Measurements from ENCODE around the gene MAP1LC3B2.

MAP1LC3B2 gene

GRCh38 chr12:116604178-116604895, 45.2 kb downstream of the MAP1LC3B2 start:
- Histone ChIP-seq H3K79me2 (ENCODE audit: insufficient read depth, low read length) (no peaks in the 10 kb centered on the region), H3K4me1 (ENCODE audit: insufficient read depth, low read length, poor library complexity, severe bottlenecking) (peaks cover 19% of the 10 kb centered on the region), H3K9me2 (replicated peaks; ENCODE audit: low read depth, low read length) (no peaks in the 10 kb centered on the region), H3K27me3 (ENCODE audit: insufficient read depth, low read length, poor library complexity, severe bottlenecking) (no peaks in the 10 kb centered on the region), H3K9ac (ENCODE audit: low read depth, low read length, poor library complexity, severe bottlenecking) (no peak overlapping the region), H3K9me3 (ENCODE audit: insufficient read depth, low read depth, low read length) (no peaks in the 10 kb centered on the region), H3F3A (ENCODE audit: low read depth) (no peaks in the 10 kb centered on the region), H3K4me3 (ENCODE audit: low read length, poor library complexity, severe bottlenecking) (no peak overlapping the region), H2AFZ (ENCODE audit: low read length) (no peak overlapping the region), H4K20me1 (ENCODE audit: insufficient read depth, low read length, poor library complexity, severe bottlenecking) (no peaks in the 10 kb centered on the region), H3K4me2 (ENCODE audit: low read depth, low read length, poor library complexity, severe bottlenecking) (no peak overlapping the region), H3K36me3 (ENCODE audit: insufficient read depth, low read length) (no peaks in the 10 kb centered on the region)
- no peak for TF ChIP-seq CTCF (conservative IDR thresholded peaks at IDR 0.05; ENCODE audit: low read length)
- no peak for TF ChIP-seq EZH2phosphoT487 (IDR thresholded peaks at IDR 0.05; ENCODE audit: borderline replicate concordance)

- no peaks in the 10 kb centered on the region for H3K79me2 ChIP-seq (ENCODE audit: insufficient read depth, low read length)
- no peaks in the 10 kb centered on the region for H3K27me3 ChIP-seq (ENCODE audit: insufficient read depth, low read length, poor library complexity, severe bottlenecking)
- no peak overlapping the region for H3K4me3 ChIP-seq (ENCODE audit: low read length, poor library complexity, severe bottlenecking)
- H3K9ac ChIP-seq (ENCODE audit: low read depth, low read length, poor library complexity, severe bottlenecking), result no peak overlapping the region
- H4K20me1 ChIP-seq (ENCODE audit: insufficient read depth, low read length, poor library complexity, severe bottlenecking), result no peaks in the 10 kb centered on the region
- no peaks in the 10 kb centered on the region for H3F3A ChIP-seq (ENCODE audit: low read depth)
- peaks cover 22% of the 10 kb centered on the region for H3K4me1 ChIP-seq (ENCODE audit: insufficient read depth, low read length, poor library complexity, severe bottlenecking)
- 0 out of 2 replicates have a peak overlapping the region, but pooled peaks have one; percentile 13 for H2AFZ ChIP-seq (ENCODE audit: low read length)
- H3K4me2 ChIP-seq (ENCODE audit: low read depth, low read length, poor library complexity, severe bottlenecking), result no peak overlapping the region
- no peaks in the 10 kb centered on the region for H3K9me3 ChIP-seq (ENCODE audit: insufficient read depth, low read depth, low read length)
- no peak for TF ChIP-seq EZH2phosphoT487 (IDR thresholded peaks at IDR 0.05; ENCODE audit: borderline replicate concordance)
- TF ChIP-seq CTCF (conservative IDR thresholded peaks at IDR 0.05; ENCODE audit: low read length), result no peak
- H3K9me2 ChIP-seq (replicated peaks; ENCODE audit: low read depth, low read length), result no peaks in the 10 kb centered on the region
- H3K36me3 ChIP-seq (ENCODE audit: insufficient read depth, low read length), result no peaks in the 10 kb centered on the region
Observed at GRCh38 chr12:116604951-116605641, 45.9 kb downstream of the MAP1LC3B2 start.

GRCh38 chr12:116606397-116606796, 47.2 kb downstream of the MAP1LC3B2 start:
- no peaks in the 10 kb centered on the region for H3K79me2 ChIP-seq (ENCODE audit: insufficient read depth, low read length)
- no peak for TF ChIP-seq EZH2phosphoT487 (IDR thresholded peaks at IDR 0.05; ENCODE audit: borderline replicate concordance)
- TF ChIP-seq CTCF (conservative IDR thresholded peaks at IDR 0.05; ENCODE audit: low read length), result no peak
- no peaks in the 10 kb centered on the region for H3K9me3 ChIP-seq (ENCODE audit: insufficient read depth, low read depth, low read length)
- no peaks in the 10 kb centered on the region for H3K9me2 ChIP-seq (replicated peaks; ENCODE audit: low read depth, low read length)
- no peaks in the 10 kb centered on the region for H3F3A ChIP-seq (ENCODE audit: low read depth)
- H3K9ac ChIP-seq (ENCODE audit: low read depth, low read length, poor library complexity, severe bottlenecking), result no peak overlapping the region
- H3K4me2 ChIP-seq (ENCODE audit: low read depth, low read length, poor library complexity, severe bottlenecking), result no peak overlapping the region
- no peaks in the 10 kb centered on the region for H3K36me3 ChIP-seq (ENCODE audit: insufficient read depth, low read length)
- H2AFZ ChIP-seq (ENCODE audit: low read length), result no peak overlapping the region
- peaks cover 20% of the 10 kb centered on the region for H3K4me1 ChIP-seq (ENCODE audit: insufficient read depth, low read length, poor library complexity, severe bottlenecking)
- H4K20me1 ChIP-seq (ENCODE audit: insufficient read depth, low read length, poor library complexity, severe bottlenecking), result no peaks in the 10 kb centered on the region
- H3K27me3 ChIP-seq (ENCODE audit: insufficient read depth, low read length, poor library complexity, severe bottlenecking), result no peaks in the 10 kb centered on the region
- H3K4me3 ChIP-seq (ENCODE audit: low read length, poor library complexity, severe bottlenecking), result no peak overlapping the region

Measured in Loucy (cell line).